ENCODE results near the gene DCX. TPM values are rescaled to one million over a fixed set of nuclear protein-coding genes. Genes with fewer than 3 reads are reported as not detected.
A peak's percentile ranks its signal among the peaks of the same experiment; 100 is the strongest.

Gene DCX
- not detected in 2 replicates for total RNA-seq

DNA sequence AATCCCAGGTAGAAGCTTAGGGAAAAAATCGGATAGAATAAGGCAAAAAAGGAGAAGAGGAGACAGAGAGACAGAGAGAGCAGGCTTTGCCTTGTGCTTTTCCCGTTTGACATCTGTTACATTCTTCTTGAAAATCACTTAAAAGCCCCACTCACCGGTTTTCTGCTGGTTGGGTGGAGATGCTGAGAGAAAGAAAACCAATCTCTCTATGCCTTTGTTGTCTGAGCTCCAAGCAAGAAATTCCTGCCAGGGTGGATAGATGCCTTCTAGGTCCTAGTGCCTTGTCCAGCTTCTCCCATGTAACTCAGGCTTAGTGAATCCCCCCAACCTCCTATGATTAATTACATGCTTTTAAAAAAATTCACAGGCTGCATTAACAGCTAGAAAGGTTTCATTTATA is at the start of gene DCX:
Gene DCX, minus strand, starts transcription at position 210 of the 400 bp plus-strand sequence. CDS start 1,794 bp downstream, outside the sequence.
- TF ChIP-seq CTCF (IDR thresholded peaks at IDR 0.05; ENCODE audit: insufficient read depth, low read length, severe bottlenecking), result no peak
- Histone ChIP-seq H3K27me3 (ENCODE audit: control insufficient read depth, insufficient read depth, low read length) (no peaks in the 10 kb centered on the region), H3K36me3 (ENCODE audit: control insufficient read depth, insufficient read depth, low read length) (no peaks in the 10 kb centered on the region), H3K4me3 (ENCODE audit: low read depth, low read length) (no peak within 1 kb of the TSS)
- FAIRE-seq (no peak), DNase-seq (ENCODE audit: low read depth) (no peak)

GRCh38 chrX:111460607-111461006 is 48.6 kb upstream of the DCX start:
- DNase-seq (ENCODE audit: low read depth) (no peak), FAIRE-seq (no peak)
- Histone ChIP-seq H3K36me3 (ENCODE audit: control insufficient read depth, insufficient read depth, low read length) (no peaks in the 10 kb centered on the region), H3K4me3 (ENCODE audit: low read depth, low read length) (no peak overlapping the region), H3K27me3 (ENCODE audit: control insufficient read depth, insufficient read depth, low read length) (no peaks in the 10 kb centered on the region)
- TF ChIP-seq CTCF (IDR thresholded peaks at IDR 0.05; ENCODE audit: insufficient read depth, low read length, severe bottlenecking), result no peak

DNA sequence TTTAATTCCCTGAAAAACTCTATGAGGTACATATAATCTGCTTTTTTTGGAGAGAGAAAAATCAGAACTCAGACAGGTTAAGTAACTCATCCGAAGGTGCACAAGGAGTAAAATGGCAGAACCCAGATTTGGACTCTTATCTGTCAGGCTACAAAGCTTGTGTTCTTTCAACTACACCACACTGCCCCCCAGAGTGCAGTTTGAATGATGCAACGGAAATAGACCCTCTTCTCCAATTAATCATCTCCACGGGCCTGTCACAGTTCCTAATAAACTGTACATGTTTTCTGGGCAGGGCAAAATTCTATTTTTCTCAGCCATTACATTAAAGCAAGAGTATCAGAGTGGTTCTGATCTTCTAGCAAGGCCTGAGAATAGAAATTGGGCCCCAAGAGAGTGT is 35.3 kb upstream of the DCX start:
- no peaks in the 10 kb centered on the region for H3K27me3 ChIP-seq (ENCODE audit: control insufficient read depth, insufficient read depth, low read length)
- H3K36me3 ChIP-seq (ENCODE audit: control insufficient read depth, insufficient read depth, low read length), result no peaks in the 10 kb centered on the region
- FAIRE-seq (no peak), DNase-seq (ENCODE audit: low read depth) (peak; percentile 13)
- no peak overlapping the region for H3K4me3 ChIP-seq (ENCODE audit: low read depth, low read length)
- TF ChIP-seq CTCF (IDR thresholded peaks at IDR 0.05; ENCODE audit: insufficient read depth, low read length, severe bottlenecking), result no peak

DNA sequence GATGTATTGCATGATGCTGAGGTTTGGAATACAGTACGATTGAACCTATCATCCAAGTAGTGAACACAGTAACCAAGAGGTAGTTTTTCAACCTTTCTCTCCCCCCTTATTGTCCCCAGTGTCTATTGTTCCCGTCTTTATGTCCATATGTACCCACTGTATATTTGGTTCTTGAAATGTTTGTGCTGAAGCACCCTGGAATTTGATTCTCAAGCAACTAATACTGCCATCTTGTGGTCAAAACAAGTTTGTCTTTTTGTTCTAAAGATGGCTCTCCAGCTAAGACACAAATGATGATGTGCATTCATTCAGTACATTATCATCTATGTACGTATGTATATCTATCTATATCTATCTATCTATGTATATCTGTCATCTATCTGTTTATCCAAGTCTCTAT is 33.5 kb upstream of the DCX start:
- H3K4me3 ChIP-seq (ENCODE audit: low read depth, low read length), result no peak overlapping the region
- TF ChIP-seq CTCF (IDR thresholded peaks at IDR 0.05; ENCODE audit: insufficient read depth, low read length, severe bottlenecking), result peak; percentile 29
- no peak for FAIRE-seq
- no peaks in the 10 kb centered on the region for H3K27me3 ChIP-seq (ENCODE audit: control insufficient read depth, insufficient read depth, low read length)
- no peaks in the 10 kb centered on the region for H3K36me3 ChIP-seq (ENCODE audit: control insufficient read depth, insufficient read depth, low read length)
- peak; percentile 49 for DNase-seq (ENCODE audit: low read depth)

DNA sequence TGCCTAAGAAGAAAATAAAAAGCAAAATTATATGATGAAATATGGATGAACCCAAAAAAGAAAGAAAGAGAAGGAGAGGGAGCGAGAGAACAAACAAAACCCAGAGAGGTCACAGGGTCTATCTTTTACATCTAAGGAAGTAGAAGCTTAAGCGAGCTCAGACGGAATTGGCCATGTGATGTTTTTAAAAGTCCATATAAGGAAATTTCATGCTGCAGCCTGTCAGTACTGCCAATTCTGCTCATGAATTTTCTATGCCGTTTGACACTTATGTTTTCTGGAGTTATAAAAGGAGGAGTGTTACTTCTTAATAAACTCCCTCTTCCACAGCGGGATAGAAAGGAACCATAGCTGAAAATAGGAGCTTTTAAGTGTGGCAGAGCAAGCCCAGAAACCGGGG is 32.9 kb upstream of the DCX start:
- DNase-seq (ENCODE audit: low read depth), result no peak
- FAIRE-seq, result no peak
- no peaks in the 10 kb centered on the region for H3K27me3 ChIP-seq (ENCODE audit: control insufficient read depth, insufficient read depth, low read length)
- no peak for TF ChIP-seq CTCF (IDR thresholded peaks at IDR 0.05; ENCODE audit: insufficient read depth, low read length, severe bottlenecking)
- H3K4me3 ChIP-seq (ENCODE audit: low read depth, low read length), result no peak overlapping the region
- no peaks in the 10 kb centered on the region for H3K36me3 ChIP-seq (ENCODE audit: control insufficient read depth, insufficient read depth, low read length)

DNA sequence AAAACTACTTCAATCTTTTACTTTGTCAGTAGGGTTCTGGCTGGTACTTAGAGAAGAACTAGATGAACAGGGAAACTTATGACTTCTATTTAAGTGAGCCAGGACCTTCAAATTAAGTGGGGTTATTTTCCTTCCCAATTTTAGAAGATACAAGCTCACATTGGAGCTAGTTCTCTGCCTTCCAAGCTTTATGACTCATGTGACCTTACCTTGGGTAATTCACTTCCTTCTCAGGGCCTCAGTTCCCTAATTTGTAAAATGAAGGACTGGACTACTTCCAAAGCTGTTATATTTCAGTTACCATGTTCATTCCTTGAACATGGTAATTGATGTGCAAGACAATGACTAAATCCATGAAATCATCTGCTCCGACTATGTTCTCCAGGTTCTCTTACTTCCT is 32.0 kb upstream of the DCX start:
- no peaks in the 10 kb centered on the region for H3K36me3 ChIP-seq (ENCODE audit: control insufficient read depth, insufficient read depth, low read length)
- no peak for TF ChIP-seq CTCF (IDR thresholded peaks at IDR 0.05; ENCODE audit: insufficient read depth, low read length, severe bottlenecking)
- no peak overlapping the region for H3K4me3 ChIP-seq (ENCODE audit: low read depth, low read length)
- FAIRE-seq (no peak), DNase-seq (ENCODE audit: low read depth) (no peak)
- H3K27me3 ChIP-seq (ENCODE audit: control insufficient read depth, insufficient read depth, low read length), result no peaks in the 10 kb centered on the region
